ENCODE measurements around the gene ONECUT3. TPM values are rescaled to one million over a fixed set of nuclear protein-coding genes. Genes with fewer than 3 reads are reported as not detected.
A peak's percentile ranks its signal among the peaks of the same experiment; 100 is the strongest.

ONECUT3 gene
- total RNA-seq, 3 donors from 2014 or later: not detected

DNA sequence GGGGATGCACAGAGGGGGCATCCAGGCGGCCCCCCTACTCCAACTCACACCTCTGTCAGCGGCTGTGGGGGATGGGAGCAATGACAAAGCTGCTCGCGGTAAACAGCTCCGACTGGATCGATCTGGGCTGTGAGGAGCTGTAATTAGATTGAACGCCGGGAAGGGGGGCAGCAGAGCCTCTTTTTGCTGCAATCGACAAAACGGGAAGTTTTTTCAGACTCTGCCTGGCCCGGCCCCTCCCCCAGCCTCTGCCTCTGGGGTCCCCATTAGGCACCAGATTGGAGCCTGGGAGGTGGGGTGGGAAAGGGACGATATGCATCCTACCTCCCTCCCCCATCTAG lies 16.3 kb downstream of the ONECUT3 start:
- TF ChIP-seq, protein P1, sequence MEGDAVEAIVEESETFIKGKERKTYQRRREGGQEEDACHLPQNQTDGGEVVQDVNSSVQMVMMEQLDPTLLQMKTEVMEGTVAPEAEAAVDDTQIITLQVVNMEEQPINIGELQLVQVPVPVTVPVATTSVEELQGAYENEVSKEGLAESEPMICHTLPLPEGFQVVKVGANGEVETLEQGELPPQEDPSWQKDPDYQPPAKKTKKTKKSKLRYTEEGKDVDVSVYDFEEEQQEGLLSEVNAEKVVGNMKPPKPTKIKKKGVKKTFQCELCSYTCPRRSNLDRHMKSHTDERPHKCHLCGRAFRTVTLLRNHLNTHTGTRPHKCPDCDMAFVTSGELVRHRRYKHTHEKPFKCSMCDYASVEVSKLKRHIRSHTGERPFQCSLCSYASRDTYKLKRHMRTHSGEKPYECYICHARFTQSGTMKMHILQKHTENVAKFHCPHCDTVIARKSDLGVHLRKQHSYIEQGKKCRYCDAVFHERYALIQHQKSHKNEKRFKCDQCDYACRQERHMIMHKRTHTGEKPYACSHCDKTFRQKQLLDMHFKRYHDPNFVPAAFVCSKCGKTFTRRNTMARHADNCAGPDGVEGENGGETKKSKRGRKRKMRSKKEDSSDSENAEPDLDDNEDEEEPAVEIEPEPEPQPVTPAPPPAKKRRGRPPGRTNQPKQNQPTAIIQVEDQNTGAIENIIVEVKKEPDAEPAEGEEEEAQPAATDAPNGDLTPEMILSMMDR (IDR thresholded peaks at IDR 0.05): no peak
- Histone ChIP-seq H3K9me3 (peaks cover 12% of the 10 kb centered on the region), H3K4me3 (no peak overlapping the region), H3K4me1 (ENCODE audit: low read depth) (no peaks in the 10 kb centered on the region), H3K36me3 (ENCODE audit: low read depth) (no peaks in the 10 kb centered on the region)
- ATAC-seq (no peak), DNase-seq (no peak)
- intact Hi-C loops (cut with DNase I, micrococcal nuclease): no loop called here

DNA sequence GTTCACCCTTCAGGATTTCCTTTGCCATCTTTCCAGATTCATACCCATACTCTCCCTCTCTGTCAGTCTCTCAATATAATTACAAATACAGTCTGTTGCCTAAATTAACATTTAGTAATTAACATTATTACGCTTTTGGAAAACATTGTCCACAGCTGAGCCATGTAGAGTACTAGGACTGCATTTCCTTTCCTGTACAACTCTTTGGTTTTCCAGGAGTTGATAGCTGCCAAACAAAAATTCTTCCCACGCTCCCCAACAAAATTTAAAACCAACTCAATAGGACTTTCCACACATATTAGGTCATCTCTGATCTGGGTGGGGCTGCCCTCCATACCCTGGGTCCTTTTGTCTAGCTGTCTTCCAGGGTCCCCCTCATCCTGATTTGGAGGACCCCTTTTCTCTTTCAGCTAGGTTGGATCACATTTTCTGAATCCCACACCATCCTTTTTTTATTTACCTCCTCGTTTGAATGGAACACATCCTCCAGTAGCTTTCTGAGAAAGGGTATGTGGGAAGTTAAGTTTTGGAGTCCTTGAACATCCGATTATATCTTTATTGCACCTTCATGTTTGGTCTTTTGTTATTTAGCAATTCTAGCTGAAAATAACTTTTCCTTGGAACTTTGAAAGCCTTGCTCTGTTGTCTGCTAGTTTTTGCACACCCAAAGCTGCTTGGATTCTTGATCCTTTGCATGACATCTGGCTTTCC lies 17.7 kb downstream of the ONECUT3 start:
- intact Hi-C loops (cut with DNase I, micrococcal nuclease): no loop called here
- TF ChIP-seq, protein P1 (IDR thresholded peaks at IDR 0.05): no peak
- no peak for DNase-seq
- no peak overlapping the region for H3K4me3 ChIP-seq
- no peaks in the 10 kb centered on the region for H3K4me1 ChIP-seq (ENCODE audit: low read depth)
- no peak for ATAC-seq
- H3K36me3 ChIP-seq (ENCODE audit: low read depth): no peaks in the 10 kb centered on the region
- peaks cover 12% of the 10 kb centered on the region for H3K9me3 ChIP-seq

DNA sequence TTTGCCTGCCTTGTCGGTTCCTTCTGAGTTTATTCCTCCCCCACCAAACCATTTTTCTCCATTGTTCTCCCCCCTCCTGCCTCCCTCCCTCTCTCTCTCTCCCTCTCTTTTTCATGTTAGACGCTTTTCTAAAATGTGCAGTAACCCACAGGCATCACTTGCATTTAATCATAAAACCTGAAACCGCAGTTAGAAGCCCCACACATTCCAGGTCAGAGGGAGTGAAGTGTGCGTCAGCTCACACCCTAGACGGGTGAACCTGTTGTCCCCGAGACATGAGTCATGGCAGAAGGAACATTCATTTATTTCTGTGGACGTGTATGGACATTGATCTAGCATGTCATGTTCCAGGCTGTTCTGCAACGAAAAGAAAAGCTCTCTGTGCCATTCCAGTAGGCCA lies 19.9 kb downstream of the ONECUT3 start:
- DNase-seq (no peak), ATAC-seq (peak; percentile 60)
- no peaks in the 10 kb centered on the region for H3K36me3 ChIP-seq (ENCODE audit: low read depth)
- intact Hi-C loops (cut with DNase I, micrococcal nuclease): no loop called here
- TF ChIP-seq, protein P1 (IDR thresholded peaks at IDR 0.05): no peak
- H3K4me1 ChIP-seq (ENCODE audit: low read depth): no peaks in the 10 kb centered on the region
- H3K9me3 ChIP-seq: peaks cover 12% of the 10 kb centered on the region
- no peak overlapping the region for H3K4me3 ChIP-seq

DNA sequence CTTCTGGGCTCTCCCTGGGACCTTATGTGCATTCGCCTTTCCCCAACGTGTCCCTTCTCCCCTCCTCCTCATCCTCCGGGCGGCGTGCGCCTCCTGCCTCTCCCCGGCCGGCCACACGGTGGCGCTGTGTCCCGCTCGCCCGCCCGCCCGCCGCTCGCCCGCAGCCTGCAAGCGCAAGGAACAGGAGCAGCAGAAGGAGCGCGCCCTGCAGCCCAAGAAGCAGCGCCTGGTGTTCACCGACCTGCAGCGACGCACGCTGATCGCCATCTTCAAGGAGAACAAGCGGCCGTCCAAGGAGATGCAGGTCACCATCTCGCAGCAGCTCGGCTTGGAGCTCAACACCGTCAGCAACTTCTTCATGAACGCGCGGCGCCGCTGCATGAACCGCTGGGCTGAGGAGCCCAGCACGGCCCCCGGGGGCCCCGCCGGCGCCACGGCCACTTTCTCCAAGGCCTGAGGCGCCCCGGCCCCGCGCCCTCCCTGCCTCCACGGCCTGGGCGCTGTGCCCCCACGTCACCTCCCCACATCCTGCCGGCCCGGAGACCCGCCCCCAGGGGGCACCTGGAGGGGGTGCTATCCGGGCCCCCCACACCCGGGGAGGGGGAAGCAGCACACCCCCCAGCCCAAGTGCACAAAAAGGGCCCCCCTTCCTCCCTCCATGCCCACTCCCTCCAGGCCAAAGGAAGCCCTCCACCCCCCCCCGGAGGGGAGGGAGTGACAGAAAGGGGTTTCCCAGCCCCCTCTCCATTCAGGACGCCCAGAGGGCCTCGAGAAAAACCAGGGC lies 21.9 kb downstream of the ONECUT3 start:
- TF ChIP-seq, protein P1 (IDR thresholded peaks at IDR 0.05): no peak
- no peak overlapping the region for H3K4me3 ChIP-seq
- intact Hi-C loops (cut with DNase I, micrococcal nuclease): no loop called here
- H3K4me1 ChIP-seq (ENCODE audit: low read depth): no peaks in the 10 kb centered on the region
- DNase-seq (no peak), ATAC-seq (peak; percentile 61)
- no peaks in the 10 kb centered on the region for H3K36me3 ChIP-seq (ENCODE audit: low read depth)
- peaks cover 12% of the 10 kb centered on the region for H3K9me3 ChIP-seq

DNA sequence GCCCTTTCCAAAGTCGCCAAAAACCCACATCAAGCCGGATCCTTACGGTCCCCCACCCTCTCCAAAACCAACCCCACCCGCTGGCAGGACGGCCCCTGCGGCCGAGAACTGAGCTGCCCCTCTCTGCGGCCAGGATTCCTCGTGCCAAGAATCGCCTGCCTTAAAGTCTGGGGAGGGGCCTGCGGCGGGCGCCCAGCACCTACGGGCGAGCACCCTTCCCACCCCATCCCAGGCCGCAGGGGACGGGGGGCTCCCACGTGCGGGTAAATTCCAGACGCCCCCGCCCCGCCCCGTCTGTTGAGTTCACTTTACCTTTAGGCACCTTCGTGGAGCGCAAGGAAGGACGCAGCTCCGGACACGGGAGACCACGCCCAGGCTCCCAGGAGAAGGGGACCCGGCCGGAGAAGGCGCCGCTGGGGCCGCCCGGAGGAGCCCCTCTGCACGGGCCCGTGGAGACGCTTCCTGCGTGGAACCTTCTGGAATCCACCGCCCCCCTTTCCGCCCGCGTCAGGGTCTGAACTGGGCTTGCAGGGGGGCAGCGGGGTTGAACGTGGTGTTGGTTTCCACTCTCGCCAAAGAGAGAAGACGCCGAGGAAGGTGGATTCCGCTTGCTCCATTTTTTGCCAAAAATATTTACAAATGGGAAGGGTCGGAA lies 22.8 kb downstream of the ONECUT3 start:
- Histone ChIP-seq H3K9me3 (peaks cover 4% of the 10 kb centered on the region), H3K4me3 (no peak overlapping the region), H3K4me1 (ENCODE audit: low read depth) (no peaks in the 10 kb centered on the region), H3K36me3 (ENCODE audit: low read depth) (no peaks in the 10 kb centered on the region)
- DNase-seq (no peak), ATAC-seq (no peak)
- TF ChIP-seq, protein P1 (IDR thresholded peaks at IDR 0.05): no peak
- intact Hi-C loops (cut with DNase I, micrococcal nuclease): no loop called here
